ENCODE results near the gene ZGLP1. TPM values are rescaled to one million over a fixed set of nuclear protein-coding genes. Genes with fewer than 3 reads are reported as not detected.

The ZGLP1 gene
- total RNA-seq, 1 donor from 2014 or later, result 8.2 TPM

- TF ChIP-seq, protein P1, sequence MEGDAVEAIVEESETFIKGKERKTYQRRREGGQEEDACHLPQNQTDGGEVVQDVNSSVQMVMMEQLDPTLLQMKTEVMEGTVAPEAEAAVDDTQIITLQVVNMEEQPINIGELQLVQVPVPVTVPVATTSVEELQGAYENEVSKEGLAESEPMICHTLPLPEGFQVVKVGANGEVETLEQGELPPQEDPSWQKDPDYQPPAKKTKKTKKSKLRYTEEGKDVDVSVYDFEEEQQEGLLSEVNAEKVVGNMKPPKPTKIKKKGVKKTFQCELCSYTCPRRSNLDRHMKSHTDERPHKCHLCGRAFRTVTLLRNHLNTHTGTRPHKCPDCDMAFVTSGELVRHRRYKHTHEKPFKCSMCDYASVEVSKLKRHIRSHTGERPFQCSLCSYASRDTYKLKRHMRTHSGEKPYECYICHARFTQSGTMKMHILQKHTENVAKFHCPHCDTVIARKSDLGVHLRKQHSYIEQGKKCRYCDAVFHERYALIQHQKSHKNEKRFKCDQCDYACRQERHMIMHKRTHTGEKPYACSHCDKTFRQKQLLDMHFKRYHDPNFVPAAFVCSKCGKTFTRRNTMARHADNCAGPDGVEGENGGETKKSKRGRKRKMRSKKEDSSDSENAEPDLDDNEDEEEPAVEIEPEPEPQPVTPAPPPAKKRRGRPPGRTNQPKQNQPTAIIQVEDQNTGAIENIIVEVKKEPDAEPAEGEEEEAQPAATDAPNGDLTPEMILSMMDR (IDR thresholded peaks at IDR 0.05; ENCODE audit: unreplicated experiment), result no peak
- Mint-ChIP-seq H3K4me1 (ENCODE audit: unreplicated experiment) (peaks cover 14% of the 10 kb centered on the region), H3K9me3 (ENCODE audit: unreplicated experiment) (no peaks in the 10 kb centered on the region), H3K27me3 (ENCODE audit: unreplicated experiment) (peaks cover 45% of the 10 kb centered on the region), H3K4me3 (ENCODE audit: unreplicated experiment) (peak overlapping the region; percentile 13), H3K36me3 (ENCODE audit: low read depth, unreplicated experiment) (peaks cover 8% of the 10 kb centered on the region), H3K27ac (ENCODE audit: unreplicated experiment) (no peak overlapping the region)
- DNase-seq (ENCODE audit: low spot score), result no peak
Observed at GRCh38 chr19:10292789-10293636, 16.6 kb downstream of the ZGLP1 start.

DNA sequence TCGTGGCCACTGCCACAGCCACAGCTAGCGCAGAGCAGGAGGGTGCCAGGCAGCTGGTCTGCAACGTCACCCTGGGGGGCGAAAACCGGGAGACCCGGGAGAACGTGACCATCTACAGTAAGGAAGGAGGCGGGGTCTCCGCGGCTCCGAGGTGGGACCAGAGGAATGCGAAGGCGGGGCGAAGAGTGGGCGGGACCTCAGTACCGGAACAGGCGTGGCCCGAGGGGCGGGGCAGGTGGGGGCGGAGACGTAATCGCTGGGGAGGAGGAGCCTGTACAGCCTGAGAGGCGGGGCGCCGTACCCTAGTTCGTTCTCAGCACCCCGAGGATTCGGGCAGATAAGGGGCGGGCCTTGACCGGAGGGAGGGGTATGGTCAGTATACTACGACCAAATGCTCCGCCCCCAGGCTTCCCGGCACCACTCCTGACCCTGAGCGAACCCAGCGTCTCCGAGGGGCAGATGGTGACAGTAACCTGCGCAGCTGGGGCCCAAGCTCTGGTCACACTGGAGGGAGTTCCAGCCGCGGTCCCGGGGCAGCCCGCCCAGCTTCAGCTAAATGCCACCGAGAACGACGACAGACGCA lies 17.3 kb downstream of the ZGLP1 start:
- TF ChIP-seq, protein P1 (IDR thresholded peaks at IDR 0.05; ENCODE audit: unreplicated experiment), result no peak
- Mint-ChIP-seq H3K4me3 (ENCODE audit: unreplicated experiment) (no peak overlapping the region), H3K9me3 (ENCODE audit: unreplicated experiment) (no peaks in the 10 kb centered on the region), H3K27ac (ENCODE audit: unreplicated experiment) (no peak overlapping the region), H3K27me3 (ENCODE audit: unreplicated experiment) (peaks cover 44% of the 10 kb centered on the region), H3K4me1 (ENCODE audit: unreplicated experiment) (peaks cover 14% of the 10 kb centered on the region), H3K36me3 (ENCODE audit: low read depth, unreplicated experiment) (peaks cover 8% of the 10 kb centered on the region)
- peak; percentile 58 for DNase-seq (ENCODE audit: low spot score)

- H3K27me3 Mint-ChIP-seq (ENCODE audit: unreplicated experiment), result peaks cover 42% of the 10 kb centered on the region
- DNase-seq (ENCODE audit: low spot score), result no peak
- peaks cover 14% of the 10 kb centered on the region for H3K4me1 Mint-ChIP-seq (ENCODE audit: unreplicated experiment)
- H3K27ac Mint-ChIP-seq (ENCODE audit: unreplicated experiment), result no peak overlapping the region
- TF ChIP-seq, protein P1 (IDR thresholded peaks at IDR 0.05; ENCODE audit: unreplicated experiment), result no peak
- H3K9me3 Mint-ChIP-seq (ENCODE audit: unreplicated experiment), result no peaks in the 10 kb centered on the region
- peaks cover 8% of the 10 kb centered on the region for H3K36me3 Mint-ChIP-seq (ENCODE audit: low read depth, unreplicated experiment)
- H3K4me3 Mint-ChIP-seq (ENCODE audit: unreplicated experiment), result no peak overlapping the region
Observed at GRCh38 chr19:10291554-10292205, 17.9 kb downstream of the ZGLP1 start.

DNA sequence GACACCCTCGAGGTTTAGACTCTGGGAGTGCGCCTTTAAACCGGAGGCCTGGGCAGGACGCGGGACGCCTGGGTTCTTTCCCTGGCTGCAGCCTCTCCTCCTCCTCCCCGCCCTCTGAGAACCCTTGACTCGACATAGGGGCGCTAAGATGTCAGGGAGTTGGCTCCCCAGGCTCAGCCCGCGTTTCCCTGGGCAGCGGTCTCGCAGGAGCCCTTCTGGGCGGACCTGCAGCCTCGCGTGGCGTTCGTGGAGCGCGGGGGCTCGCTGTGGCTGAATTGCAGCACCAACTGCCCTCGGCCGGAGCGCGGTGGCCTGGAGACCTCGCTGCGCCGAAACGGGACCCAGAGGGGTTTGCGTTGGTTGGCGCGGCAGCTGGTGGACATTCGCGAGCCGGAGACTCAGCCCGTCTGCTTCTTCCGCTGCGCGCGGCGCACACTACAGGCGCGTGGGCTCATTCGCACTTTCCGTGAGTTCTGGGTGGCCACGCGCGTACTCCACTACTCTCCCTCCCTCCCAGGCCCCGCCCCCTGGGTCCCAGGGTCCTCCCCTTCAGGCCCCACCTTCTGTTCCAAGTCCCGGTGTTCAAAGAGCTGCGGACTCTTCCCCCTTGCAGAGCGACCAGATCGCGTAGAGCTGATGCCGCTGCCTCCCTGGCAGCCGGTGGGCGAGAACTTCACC lies 18.6 kb downstream of the ZGLP1 start:
- Mint-ChIP-seq H3K4me3 (ENCODE audit: unreplicated experiment) (no peak overlapping the region), H3K4me1 (ENCODE audit: unreplicated experiment) (peaks cover 16% of the 10 kb centered on the region), H3K27ac (ENCODE audit: unreplicated experiment) (no peak overlapping the region), H3K36me3 (ENCODE audit: low read depth, unreplicated experiment) (peaks cover 8% of the 10 kb centered on the region), H3K9me3 (ENCODE audit: unreplicated experiment) (no peaks in the 10 kb centered on the region), H3K27me3 (ENCODE audit: unreplicated experiment) (peaks cover 42% of the 10 kb centered on the region)
- DNase-seq (ENCODE audit: low spot score), result no peak
- TF ChIP-seq, protein P1 (IDR thresholded peaks at IDR 0.05; ENCODE audit: unreplicated experiment), result no peak

Measured in endothelial cell (in vitro differentiated cells).